ENCODE measurements around the gene PEAK3.

PEAK3 gene

GRCh38 chr19:2282062-2282861 is at the start of gene PEAK3:
Gene PEAK3, minus strand, starts transcription at chr19:2282175. Its CDS starts 1,244 bp downstream, at chr19:2280931.
- DNase-seq (ENCODE audit: low spot score): peak; percentile 64

DNA sequence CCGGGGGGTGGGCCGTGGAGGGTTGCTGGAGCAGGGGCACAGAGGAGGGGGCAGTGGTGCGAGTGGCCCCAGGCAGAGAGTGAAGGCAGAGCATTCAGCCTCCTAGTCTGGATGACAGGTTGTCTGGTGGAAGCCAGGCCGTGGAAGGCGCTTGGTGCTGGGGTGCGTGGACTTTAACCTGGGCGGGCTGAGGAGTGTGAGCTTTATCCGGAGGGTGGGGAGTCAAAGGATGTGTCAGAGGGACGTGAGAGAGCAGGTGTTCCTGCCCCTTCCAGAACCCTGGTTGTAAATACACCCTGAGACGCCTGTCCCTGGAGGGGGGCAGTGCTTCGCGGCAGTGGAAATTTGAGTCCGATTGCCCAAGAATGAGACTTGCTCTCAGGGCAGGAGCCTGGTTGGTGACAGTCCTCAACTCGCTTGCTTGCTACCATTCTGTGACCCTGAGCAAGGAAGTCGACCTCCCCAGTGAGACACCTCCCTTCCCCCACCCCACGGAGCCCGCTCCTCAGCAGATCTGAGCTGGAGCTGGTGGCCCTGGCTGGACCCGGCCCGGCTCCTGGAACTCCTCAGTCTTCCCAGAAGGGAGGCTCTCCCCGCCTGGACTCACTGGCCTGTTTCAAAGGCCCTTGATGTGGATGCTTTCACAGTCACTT is 48.8 kb upstream of the PEAK3 start:
- DNase-seq (ENCODE audit: low spot score): no peak

- no peak for DNase-seq (ENCODE audit: low spot score)
These were observed 48.3 kb upstream of the PEAK3 start for GRCh38 chr19:2330255-2330631.

- no peak for DNase-seq (ENCODE audit: low spot score)
These were observed 47.5 kb upstream of the PEAK3 start for GRCh38 chr19:2329501-2329916.

- DNase-seq (ENCODE audit: low spot score): peak; percentile 32
These were observed 47.1 kb upstream of the PEAK3 start for GRCh38 chr19:2329149-2329478.

GRCh38 chr19:2328401-2329148 is 46.6 kb upstream of the PEAK3 start, which contains the start of the genes LSM7 and SPPL2B:
Gene LSM7, minus strand, starts transcription at chr19:2328586. Its CDS starts 20 bp downstream, at chr19:2328566.
Gene SPPL2B, plus strand, starts transcription at chr19:2328684. Its CDS starts 26 bp downstream, at chr19:2328710.
- DNase-seq (ENCODE audit: low spot score): peak; percentile 100

DNA sequence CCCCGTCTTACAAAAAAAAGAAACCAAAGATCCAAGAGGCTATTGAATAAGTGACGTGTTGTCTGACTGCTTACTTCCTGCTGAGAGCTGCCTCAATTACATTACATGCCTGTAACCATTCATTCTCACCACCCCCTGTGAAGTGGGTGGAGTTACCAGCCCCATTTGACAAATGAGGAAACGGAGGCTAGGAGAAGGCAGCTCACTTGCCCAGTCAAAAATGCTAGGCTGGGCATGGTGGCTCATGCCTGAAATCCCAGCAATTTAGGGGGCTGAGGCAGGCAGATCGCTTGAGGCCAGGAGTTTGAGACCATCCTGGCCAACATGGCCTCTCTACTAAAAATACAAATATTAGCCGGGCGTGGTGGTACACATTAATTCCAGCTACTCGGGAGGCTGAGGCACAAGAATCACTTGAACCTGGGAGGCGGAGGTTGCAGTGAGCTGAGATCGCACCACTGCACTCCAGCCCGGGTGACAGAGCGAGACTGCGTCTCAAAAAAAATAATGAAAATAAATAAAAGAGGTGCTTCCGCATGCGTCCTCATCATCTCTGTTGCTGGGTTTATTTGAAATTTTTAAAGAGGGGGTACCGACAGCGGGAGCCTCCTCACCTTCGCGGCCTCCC is 45.9 kb upstream of the PEAK3 start:
- peak; percentile 86 for DNase-seq (ENCODE audit: low spot score)

DNA sequence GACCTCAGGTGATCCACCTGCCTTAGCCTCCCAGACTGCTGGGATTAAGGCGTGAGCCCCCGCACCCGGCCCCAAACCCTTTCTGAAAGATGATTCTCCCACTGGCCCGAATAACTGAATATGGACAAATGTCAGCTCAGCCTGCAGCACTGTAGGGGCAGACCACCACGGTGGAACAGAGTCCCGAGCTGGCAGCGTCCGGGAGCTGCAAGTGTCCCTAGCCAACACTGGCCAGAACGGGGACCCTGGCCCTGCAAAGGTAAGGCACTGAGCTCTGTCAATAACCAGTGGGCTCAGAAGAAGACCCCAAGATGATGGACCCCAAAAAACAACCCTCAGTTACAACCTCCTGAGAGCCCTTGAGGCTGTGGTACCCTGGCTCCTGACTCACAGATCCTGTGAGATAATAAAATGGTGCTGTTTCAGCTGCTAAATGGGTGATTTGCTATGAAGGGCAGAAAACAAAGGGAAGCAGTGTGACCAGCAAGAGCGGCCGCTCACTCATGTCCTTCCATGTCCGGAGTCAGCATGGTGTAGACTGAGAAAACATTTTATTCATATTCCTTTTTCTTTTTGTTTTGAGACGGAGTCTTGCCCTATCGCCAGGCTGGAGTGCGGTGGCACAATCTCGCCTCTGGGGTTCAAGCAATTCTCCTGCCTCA is 44.9 kb upstream of the PEAK3 start:
- no peak for DNase-seq (ENCODE audit: low spot score)

- no peak for DNase-seq (ENCODE audit: low spot score)
These were observed 43.5 kb upstream of the PEAK3 start for GRCh38 chr19:2325281-2326046.

- DNase-seq (ENCODE audit: low spot score): no peak
These were observed 42.4 kb upstream of the PEAK3 start for GRCh38 chr19:2324220-2324948.

- DNase-seq (ENCODE audit: low spot score): no peak
These were observed 41.7 kb upstream of the PEAK3 start for GRCh38 chr19:2323707-2324106.

DNA sequence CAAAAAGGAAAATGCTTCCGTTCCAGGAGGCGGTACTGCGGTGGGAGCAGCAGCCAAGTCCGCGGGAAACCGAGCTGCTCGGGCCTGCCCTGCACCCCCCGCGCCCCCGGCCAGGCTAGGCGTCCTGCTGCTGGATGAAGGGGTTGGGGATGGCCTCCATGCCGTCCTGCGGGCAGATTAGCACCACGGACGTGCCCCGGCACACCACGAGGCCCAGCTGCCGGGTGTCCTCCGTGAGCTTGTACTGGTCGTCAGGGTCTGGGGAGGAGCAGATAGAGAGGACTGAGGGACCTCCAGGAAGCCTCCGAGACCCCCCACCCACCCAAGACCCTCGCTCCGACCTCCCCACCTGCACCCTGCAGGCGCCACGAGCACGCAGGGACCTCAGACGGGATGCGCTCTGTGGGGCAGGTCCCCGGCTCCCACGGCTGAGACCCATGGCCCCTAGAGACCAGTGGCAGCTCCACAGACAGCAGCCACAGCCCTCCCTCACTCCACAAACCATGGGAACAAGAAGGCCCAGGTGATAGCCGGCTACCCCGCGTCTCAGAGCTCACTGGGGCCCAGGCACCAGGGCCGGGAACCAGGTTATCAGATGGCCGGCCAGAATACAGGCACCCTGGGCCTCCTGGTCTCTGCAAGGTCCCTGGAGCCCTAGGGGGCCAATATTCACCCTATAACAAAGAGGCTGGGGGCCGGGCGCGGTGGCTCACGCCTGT is 39.7 kb upstream of the PEAK3 start:
- DNase-seq (ENCODE audit: low spot score): no peak

DNA sequence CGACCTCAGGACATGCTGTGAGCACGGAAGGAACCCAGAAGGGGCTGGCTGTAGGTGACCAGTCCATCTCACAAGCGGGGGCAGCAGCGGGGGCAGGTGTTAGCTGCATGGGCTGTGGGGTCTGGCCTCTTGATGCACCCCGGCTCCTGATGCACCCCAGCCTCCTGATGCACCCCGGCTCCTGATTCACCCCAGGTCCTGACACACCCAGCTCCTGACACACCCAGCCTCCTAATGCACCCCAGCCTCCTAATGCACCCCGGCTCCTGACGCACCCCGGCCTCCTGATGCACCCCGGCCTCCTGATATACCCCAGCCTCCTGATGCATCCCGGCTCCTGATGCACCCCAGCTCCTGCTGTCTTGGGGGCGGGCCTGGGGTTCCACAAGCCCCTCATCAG is 39.0 kb upstream of the PEAK3 start:
- DNase-seq (ENCODE audit: low spot score): no peak

- DNase-seq (ENCODE audit: low spot score): no peak
These were observed 38.1 kb upstream of the PEAK3 start for GRCh38 chr19:2320049-2320448.

DNA sequence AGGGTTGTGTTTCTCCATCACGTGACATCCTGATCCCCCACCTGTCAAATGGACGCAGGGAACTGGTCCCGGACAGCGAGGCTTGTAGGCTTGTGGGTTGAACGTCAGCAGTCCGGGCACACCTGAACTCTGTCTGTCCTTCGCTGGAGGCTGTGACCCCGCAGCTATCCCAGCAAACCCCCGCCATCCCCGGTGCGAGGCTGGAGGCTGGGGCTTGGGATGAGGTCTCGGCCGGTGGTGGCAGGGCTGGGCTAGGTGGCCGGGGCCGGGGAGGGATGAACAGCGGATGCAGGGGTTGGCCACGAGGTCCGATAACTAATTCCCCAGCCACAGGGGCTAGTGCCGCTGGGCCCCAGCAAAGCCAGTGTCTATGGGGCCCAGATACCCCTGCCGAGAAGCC is 37.6 kb upstream of the PEAK3 start:
- no peak for DNase-seq (ENCODE audit: low spot score)

DNA sequence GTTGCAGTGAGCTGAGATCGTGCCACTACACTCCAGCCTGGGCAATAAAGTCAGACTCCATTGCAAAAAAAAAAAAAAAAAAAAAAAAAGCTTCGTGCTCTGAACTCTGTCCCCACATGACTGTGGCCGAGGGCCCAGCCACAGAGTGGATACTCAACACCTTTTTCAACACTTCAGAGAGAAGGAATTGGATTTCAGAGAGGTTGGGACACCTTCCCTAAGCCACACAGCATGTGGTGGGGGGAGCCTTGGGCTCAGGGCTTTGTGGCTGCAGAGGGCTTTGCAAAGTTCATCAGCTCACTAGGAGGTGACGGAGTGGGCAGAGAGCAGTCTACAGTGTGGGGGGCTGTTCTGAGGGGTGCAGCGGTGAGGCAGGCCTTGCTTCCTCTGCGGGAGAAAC is 36.9 kb upstream of the PEAK3 start:
- no peak for DNase-seq (ENCODE audit: low spot score)

- DNase-seq (ENCODE audit: low spot score): no peak
These were observed 35.8 kb upstream of the PEAK3 start for GRCh38 chr19:2317756-2318155.

DNA sequence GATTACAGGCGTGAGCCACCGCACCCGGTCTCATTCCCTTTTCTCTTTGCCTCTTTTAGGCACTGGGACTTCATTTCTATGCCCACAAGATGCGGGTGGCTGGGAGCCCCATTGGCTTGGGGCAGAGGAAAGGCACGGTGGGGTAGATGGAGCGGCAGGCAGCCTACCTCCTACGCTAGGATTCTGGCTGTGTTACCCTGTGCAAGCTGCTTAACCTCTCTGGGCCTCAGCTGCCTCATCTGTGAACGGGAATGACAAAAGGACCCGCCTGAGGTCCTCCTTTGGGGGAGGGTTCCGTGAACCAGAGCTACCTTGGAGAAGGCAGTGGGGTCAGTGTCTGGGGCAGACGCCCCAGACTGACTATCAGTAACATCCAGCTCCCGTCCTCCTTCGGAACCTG is 35.3 kb upstream of the PEAK3 start:
- DNase-seq (ENCODE audit: low spot score): no peak

DNA sequence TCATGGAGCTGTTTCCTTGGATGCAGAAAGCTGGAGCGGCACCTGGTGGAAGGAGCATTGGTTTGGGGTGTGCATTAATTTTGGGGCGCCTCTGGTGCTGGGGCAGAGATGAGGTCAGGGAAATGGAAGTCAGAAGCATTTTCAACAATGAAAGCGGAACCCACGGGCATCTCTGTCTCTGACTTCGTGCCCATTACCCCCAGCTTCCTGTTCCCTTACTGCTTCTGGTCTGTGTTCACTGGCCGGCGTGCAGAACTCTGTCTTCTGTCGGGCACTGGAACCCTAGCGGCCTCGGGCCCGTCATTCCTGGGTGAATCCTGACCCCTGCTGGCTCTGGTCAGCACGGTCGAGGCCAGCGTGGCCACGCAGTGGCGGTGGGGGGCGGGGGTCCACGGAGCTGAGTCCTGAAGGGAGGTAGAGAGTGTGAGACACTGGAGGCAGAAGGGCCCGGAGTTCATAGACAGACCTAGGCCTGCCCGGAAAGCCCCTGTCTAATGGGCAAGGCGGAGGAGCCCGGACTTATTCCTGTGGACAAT is 33.9 kb upstream of the PEAK3 start:
- DNase-seq (ENCODE audit: low spot score): peak; percentile 79
